Stomach (tissue), 9 donors: ENCODE measurements around the gene SIGLEC11. TPM values are rescaled to one million over a fixed set of nuclear protein-coding genes. Genes with fewer than 3 reads are reported as not detected.

ENCODE experiments used
- DNase-seq, 2 donors: peaks; one replicate each; pipeline versions ENCODE4 v3.0.0 to v3.0.0-alpha.2; 2013 to 2019
- H3K27ac ChIP-seq, 5 donors: fragments of 200-600 bp in 4 of 5; sonication (generic) in 4 of 5; one replicate each; pipeline ENCODE4 v1.5.1; 2013 to 2019; ENCODE audit warnings: mild to moderate bottlenecking in 1 of 5, moderate library complexity in 1 of 5
- H3K27me3 ChIP-seq, 3 donors: fragments of 200-600 bp; sonication (generic); one replicate each; pipeline ENCODE4 v1.5.1; 2017 to 2019; ENCODE audit warnings: mixed run types in 1 of 3
- H3K36me3 ChIP-seq, 4 donors: fragments of 200-600 bp; sonication (generic); 1 replicate in 3 of 4; 2 replicates in 1 of 4; pipeline ENCODE4 v1.5.1; 2016 to 2019
- H3K4me1 ChIP-seq, 4 donors: fragments of 200-600 bp; sonication (generic); one replicate each; pipeline ENCODE4 v1.5.1; 2016 to 2019
- H3K4me3 ChIP-seq, 4 donors: fragments of 200-600 bp; sonication (generic) in 3 of 4; one replicate each; pipeline ENCODE4 v1.5.1; 2016 to 2019; ENCODE audit warnings: mild to moderate bottlenecking in 1 of 4
- H3K9me3 ChIP-seq, 4 donors: fragments of 200-600 bp; sonication (generic); one replicate each; pipeline ENCODE4 v1.5.1; 2016 to 2019
- EP300 ChIP-seq: sonication (generic); formaldehyde crosslinking; IDR thresholded peaks from one replicate; pipeline ENCODE4 v1.6.1; 2017; ENCODE audit warnings: antibody characterized with exemption
- POLR2A ChIP-seq, 4 donors: fragments of 450-650 bp; IDR thresholded peaks; one replicate each; pipeline ENCODE4 v1.6.1; 2016; ENCODE audit warnings: antibody characterized with exemption in 4 of 4, control low read depth in 2 of 4, mild to moderate bottlenecking in 1 of 4, moderate library complexity in 1 of 4
- POLR2AphosphoS5 ChIP-seq, 3 donors: sonication (generic); formaldehyde crosslinking; IDR thresholded peaks; one replicate each; pipeline ENCODE4 v1.6.1; 2016; ENCODE audit warnings: antibody characterized with exemption in 3 of 3
- WGBS, 5 donors: extraction: QIAGEN DNeasy Blood & Tissue Kit in 3 of 5; methylation state at CpG; one replicate each; pipeline versions ENCODE4 v1.1.5 to v1.1.7; 2013 to 2018; 5-methylcytosine and 5-hydroxymethylcytosine counted together
- intact Hi-C: fragments of 100-400 bp; cut with DNase I; formaldehyde crosslinking; loops from one replicate; pipeline ENCODE4 v1.15.1; 2023; ENCODE audit warnings: low total_unique reads
- polyA plus RNA-seq, 3 donors: library from polyadenylated mRNA; stranded (reverse); fragments of 200-250 nt; gene quantifications; one replicate each; pipeline ENCODE4 v1.2.3, GENCODE V29; 2013
- total RNA-seq, 5 donors: library from RNA; depleted of rRNA; stranded (reverse); fragments of >200 nt; gene quantifications; one replicate each; pipeline versions ENCODE4 v1.1.0 to v1.2.3, GENCODE V29; 2014 to 2016
- TF ChIP-seq, protein P1 (sequence below), 7 experiments: fragments of 450-650 bp in 4 of 7; fragments of 200-600 bp in 3 of 7; sonication (generic) in 3 of 7; IDR thresholded peaks; one replicate each; pipeline ENCODE4 v1.5.1; 2016 to 2019; ENCODE audit warnings: antibody characterized with exemption in 7 of 7, control low read depth in 2 of 7, mild to moderate bottlenecking in 1 of 7
- donor health status: healthy with polysubstance abuse.
- donor health status: Bipolar disorder and iron deficiency.
- donor health status: healthy.

Gene SIGLEC11
- total and polyA plus RNA-seq, 8 donors, result 0.29 to 103 (median 34.6) TPM

DNA sequence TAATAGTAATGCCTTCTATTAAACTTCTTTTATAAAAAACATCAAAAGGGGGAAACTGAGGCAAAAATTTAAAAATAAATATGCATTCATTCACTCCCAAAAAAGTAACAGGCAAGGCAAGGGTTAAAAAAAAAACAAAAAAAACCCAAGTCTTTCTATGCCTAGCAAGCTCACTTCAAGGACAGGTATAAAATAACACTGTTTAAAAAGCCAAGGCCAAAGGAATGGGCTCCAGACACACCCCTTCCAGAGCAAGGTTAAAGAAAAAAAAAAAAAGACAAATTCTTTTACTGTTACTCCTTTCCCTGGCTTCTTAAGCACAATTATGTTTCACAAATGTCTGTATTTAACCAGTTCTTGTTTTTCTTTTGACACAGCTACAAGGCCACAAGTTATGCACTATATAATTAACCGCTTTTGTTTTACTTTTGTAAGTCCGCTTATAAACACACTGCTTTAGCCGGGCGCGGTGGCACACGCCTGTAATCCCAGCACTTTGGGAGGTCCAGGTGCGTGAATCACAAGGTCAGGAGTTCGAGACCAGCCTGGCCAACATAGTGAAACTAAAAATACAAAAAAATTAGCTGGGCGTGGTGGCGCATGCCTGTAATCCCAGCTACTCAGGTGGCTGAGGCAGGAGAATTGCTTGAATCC lies 3.6 kb downstream of the SIGLEC11 start:
- Histone ChIP-seq H3K27me3 (peaks cover 0 to 14% (median 0%) of the 10 kb centered on the region in 3 donors), H3K4me1 (peaks cover 12 to 32% (median 23%) of the 10 kb centered on the region in 4 donors), H3K4me3 (no peak overlapping the region), H3K27ac (peak overlapping the region in 2 of 5 donors; percentile 7 to 34), H3K9me3 (no peaks in the 10 kb centered on the region), H3K36me3 (no peaks in the 10 kb centered on the region)
- intact Hi-C loops, result no loop called here
- WGBS, 5 donors, result 39 to 55% (median 42%) methylated on average over 10 of the region's 10 CpGs
- no peak for DNase-seq
- TF ChIP-seq POLR2AphosphoS5 (IDR thresholded peaks at IDR 0.05) (no peak), POLR2A (IDR thresholded peaks at IDR 0.05) (no peak), EP300 (no peak)
- TF ChIP-seq, protein P1, sequence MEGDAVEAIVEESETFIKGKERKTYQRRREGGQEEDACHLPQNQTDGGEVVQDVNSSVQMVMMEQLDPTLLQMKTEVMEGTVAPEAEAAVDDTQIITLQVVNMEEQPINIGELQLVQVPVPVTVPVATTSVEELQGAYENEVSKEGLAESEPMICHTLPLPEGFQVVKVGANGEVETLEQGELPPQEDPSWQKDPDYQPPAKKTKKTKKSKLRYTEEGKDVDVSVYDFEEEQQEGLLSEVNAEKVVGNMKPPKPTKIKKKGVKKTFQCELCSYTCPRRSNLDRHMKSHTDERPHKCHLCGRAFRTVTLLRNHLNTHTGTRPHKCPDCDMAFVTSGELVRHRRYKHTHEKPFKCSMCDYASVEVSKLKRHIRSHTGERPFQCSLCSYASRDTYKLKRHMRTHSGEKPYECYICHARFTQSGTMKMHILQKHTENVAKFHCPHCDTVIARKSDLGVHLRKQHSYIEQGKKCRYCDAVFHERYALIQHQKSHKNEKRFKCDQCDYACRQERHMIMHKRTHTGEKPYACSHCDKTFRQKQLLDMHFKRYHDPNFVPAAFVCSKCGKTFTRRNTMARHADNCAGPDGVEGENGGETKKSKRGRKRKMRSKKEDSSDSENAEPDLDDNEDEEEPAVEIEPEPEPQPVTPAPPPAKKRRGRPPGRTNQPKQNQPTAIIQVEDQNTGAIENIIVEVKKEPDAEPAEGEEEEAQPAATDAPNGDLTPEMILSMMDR (IDR thresholded peaks at IDR 0.05), result no peak

DNA sequence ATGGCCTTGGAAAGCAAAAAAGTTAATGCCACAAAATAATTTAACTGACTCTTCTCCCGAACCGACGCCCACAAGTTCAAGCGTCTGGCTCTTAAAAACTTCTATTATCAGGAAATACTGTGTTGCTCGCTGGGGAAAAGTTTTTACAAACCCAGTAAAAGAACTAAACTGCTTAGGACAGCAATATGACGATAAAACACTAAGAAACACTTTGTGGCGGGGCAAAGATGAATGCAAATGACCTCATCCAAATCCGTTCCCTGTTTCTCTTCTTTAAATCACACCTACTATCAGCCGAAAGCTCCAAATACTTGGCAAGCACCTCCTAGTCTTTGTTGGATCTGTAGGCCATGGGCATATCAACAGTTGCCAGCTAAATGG lies 4.9 kb downstream of the SIGLEC11 start:
- Histone ChIP-seq H3K36me3 (no peaks in the 10 kb centered on the region), H3K27ac (peak overlapping the region in 3 of 5 donors; percentile 62 to 73 (median 70)), H3K4me3 (no peak overlapping the region), H3K27me3 (peaks cover 0 to 24% (median 0%) of the 10 kb centered on the region in 3 donors), H3K9me3 (no peaks in the 10 kb centered on the region), H3K4me1 (peaks cover 12 to 41% (median 27%) of the 10 kb centered on the region in 4 donors)
- WGBS, 5 donors, result 54 to 69% (median 62%) methylated on average over 9 of the region's 9 CpGs
- TF ChIP-seq EP300 (no peak), POLR2A (IDR thresholded peaks at IDR 0.05) (no peak), POLR2AphosphoS5 (IDR thresholded peaks at IDR 0.05) (no peak)
- TF ChIP-seq, protein P1 (IDR thresholded peaks at IDR 0.05), result no peak
- intact Hi-C loops, result no loop called here
- no peak for DNase-seq

DNA sequence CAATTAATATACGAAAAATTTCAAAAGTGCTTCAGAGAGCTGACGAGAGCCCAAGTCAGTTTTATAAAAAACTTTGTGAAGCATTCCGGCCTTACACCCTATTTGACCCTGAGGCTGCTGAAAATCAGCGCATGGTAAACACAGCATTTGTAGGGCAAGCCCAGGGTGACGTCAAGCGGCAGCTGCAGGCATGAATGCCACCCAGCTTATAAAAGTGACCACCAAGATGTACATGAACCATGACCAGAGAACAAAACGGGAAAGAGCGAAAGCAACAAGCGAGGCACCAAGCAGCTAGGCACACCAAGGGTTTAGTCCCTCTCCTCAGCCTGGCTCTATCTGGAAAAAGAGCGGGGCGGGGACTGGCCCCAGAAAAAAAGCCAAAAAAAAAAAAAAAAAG lies 6.0 kb downstream of the SIGLEC11 start:
- Histone ChIP-seq H3K4me3 (peak overlapping the region in 2 of 4 donors; percentile 23 to 26), H3K27me3 (peaks cover 0 to 27% (median 0%) of the 10 kb centered on the region in 3 donors), H3K36me3 (no peaks in the 10 kb centered on the region), H3K27ac (peak overlapping the region; percentile 59 to 73 (median 62)), H3K9me3 (no peaks in the 10 kb centered on the region), H3K4me1 (peaks cover 12 to 41% (median 27%) of the 10 kb centered on the region in 4 donors)
- TF ChIP-seq POLR2A (IDR thresholded peaks at IDR 0.05) (no peak), EP300 (no peak), POLR2AphosphoS5 (IDR thresholded peaks at IDR 0.05) (no peak)
- TF ChIP-seq, protein P1 (IDR thresholded peaks at IDR 0.05), result no peak
- WGBS, 5 donors, result 24 to 45% (median 37%) methylated on average over 11 of the region's 11 CpGs
- intact Hi-C loops, result no loop called here
- DNase-seq, result peak; percentile 59 to 69

DNA sequence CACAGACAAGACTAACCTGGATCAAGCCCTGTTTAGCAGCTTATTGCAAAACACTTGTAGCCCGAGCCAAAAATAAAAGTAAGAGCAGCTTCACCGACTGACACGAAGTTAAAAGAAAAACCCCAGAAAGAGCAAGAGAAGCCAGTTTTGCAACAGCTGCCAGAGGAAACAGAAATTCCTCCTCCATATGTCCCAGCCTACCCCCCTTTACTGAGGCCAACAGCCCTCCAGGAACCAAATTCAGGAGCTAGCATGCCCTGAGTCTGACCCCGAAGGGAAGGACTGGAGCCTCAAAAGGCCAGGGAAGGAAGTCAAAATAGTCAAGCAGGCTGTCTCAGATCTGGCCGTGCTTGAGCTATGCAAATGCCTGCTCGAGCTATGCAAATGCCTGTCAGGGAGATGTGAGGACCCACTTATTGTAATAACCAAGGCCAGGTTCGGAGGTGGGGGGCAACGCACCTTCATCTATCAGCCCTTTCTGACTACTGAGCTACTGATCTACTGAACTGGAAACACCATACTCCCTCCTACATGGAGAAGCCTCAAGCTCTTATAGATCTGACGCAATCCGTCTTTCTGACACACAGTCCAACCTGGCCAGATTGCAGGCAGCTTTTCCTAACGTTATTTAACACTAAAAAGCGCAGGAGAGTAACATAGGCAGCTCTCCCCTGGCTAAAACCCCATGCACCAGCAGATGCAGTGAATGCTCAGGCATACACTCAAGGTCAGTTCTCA lies 6.7 kb downstream of the SIGLEC11 start:
- H3K36me3 ChIP-seq, result no peaks in the 10 kb centered on the region
- TF ChIP-seq POLR2A (IDR thresholded peaks at IDR 0.05), result no peak
- TF ChIP-seq EP300, result no peak
- TF ChIP-seq, protein P1 (IDR thresholded peaks at IDR 0.05), result no peak
- no peak for TF ChIP-seq POLR2AphosphoS5 (IDR thresholded peaks at IDR 0.05)
- peaks cover 0 to 30% (median 0%) of the 10 kb centered on the region in 3 donors for H3K27me3 ChIP-seq
- 19 to 26% (median 22%) methylated on average over 12 of the region's 12 CpGs for WGBS, 5 donors
- DNase-seq, result peak in 1 of 2 donors; percentile 67
- peak overlapping the region in 1 of 4 donors; percentile 23 for H3K4me3 ChIP-seq
- H3K9me3 ChIP-seq, result no peaks in the 10 kb centered on the region
- H3K27ac ChIP-seq, result peak overlapping the region; percentile 31 to 70 (median 60)
- intact Hi-C loops, result no loop called here
- peaks cover 12 to 41% (median 27%) of the 10 kb centered on the region in 4 donors for H3K4me1 ChIP-seq
